Activated T-cell treated with anti-CD3 and anti-CD28 coated beads for 24 hours (primary cell): ENCODE measurements around the gene TAX1BP1.

Experiments used
- DNase-seq: peaks from one replicate; pipeline ENCODE4 v3.0.0-alpha.2; 2020; ENCODE audit warnings: low read depth

TAX1BP1 gene

GRCh38 chr7:27781188-27781587, 41.2 kb downstream of the TAX1BP1 start:
- no peak for DNase-seq

GRCh38 chr7:27782849-27783248, 42.9 kb downstream of the TAX1BP1 start:
- DNase-seq = no peak

GRCh38 chr7:27784399-27785053, 44.6 kb downstream of the TAX1BP1 start:
- peak; percentile 24 for DNase-seq

GRCh38 chr7:27788437-27788836, 48.5 kb downstream of the TAX1BP1 start:
- DNase-seq = no peak

- DNase-seq = no peak
These were observed 53.8 kb downstream of the TAX1BP1 start for GRCh38 chr7:27793780-27794179.

GRCh38 chr7:27795977-27796376, 56.0 kb downstream of the TAX1BP1 start:
- no peak for DNase-seq

GRCh38 chr7:27799212-27799611, 59.2 kb downstream of the TAX1BP1 start:
- DNase-seq = no peak

GRCh38 chr7:27802999-27803398, 63.0 kb downstream of the TAX1BP1 start:
- no peak for DNase-seq

GRCh38 chr7:27804139-27804538, 64.2 kb downstream of the TAX1BP1 start:
- no peak for DNase-seq

- DNase-seq = no peak
These were observed 68.7 kb downstream of the TAX1BP1 start for GRCh38 chr7:27808626-27809025.

- no peak for DNase-seq
These were observed 70.2 kb downstream of the TAX1BP1 start for GRCh38 chr7:27810186-27810585.

GRCh38 chr7:27812706-27813105, 72.7 kb downstream of the TAX1BP1 start:
- no peak for DNase-seq

GRCh38 chr7:27822245-27822644, 82.3 kb downstream of the TAX1BP1 start:
- no peak for DNase-seq

GRCh38 chr7:27825891-27826290, 85.9 kb downstream of the TAX1BP1 start:
- DNase-seq = no peak

- no peak for DNase-seq
These were observed 86.4 kb downstream of the TAX1BP1 start for GRCh38 chr7:27826357-27826756.

- no peak for DNase-seq
These were observed 94.4 kb downstream of the TAX1BP1 start for GRCh38 chr7:27834179-27834921.

GRCh38 chr7:27835376-27835775, 95.4 kb downstream of the TAX1BP1 start:
- DNase-seq = no peak

- DNase-seq = no peak
These were observed 96.6 kb downstream of the TAX1BP1 start for GRCh38 chr7:27836536-27836935.

- no peak for DNase-seq
These were observed 99.1 kb downstream of the TAX1BP1 start for GRCh38 chr7:27839099-27839498.

GRCh38 chr7:27840313-27840712, 100.4 kb downstream of the TAX1BP1 start:
- DNase-seq = peak; percentile 10

GRCh38 chr7:27840760-27841364, 100.9 kb downstream of the TAX1BP1 start:
- no peak for DNase-seq

GRCh38 chr7:27842094-27842692, 102.2 kb downstream of the TAX1BP1 start:
- no peak for DNase-seq

- DNase-seq = no peak
These were observed 102.9 kb downstream of the TAX1BP1 start for GRCh38 chr7:27842851-27843250.
